ENCODE results near the gene TMEM238L.

Gene TMEM238L

DNA sequence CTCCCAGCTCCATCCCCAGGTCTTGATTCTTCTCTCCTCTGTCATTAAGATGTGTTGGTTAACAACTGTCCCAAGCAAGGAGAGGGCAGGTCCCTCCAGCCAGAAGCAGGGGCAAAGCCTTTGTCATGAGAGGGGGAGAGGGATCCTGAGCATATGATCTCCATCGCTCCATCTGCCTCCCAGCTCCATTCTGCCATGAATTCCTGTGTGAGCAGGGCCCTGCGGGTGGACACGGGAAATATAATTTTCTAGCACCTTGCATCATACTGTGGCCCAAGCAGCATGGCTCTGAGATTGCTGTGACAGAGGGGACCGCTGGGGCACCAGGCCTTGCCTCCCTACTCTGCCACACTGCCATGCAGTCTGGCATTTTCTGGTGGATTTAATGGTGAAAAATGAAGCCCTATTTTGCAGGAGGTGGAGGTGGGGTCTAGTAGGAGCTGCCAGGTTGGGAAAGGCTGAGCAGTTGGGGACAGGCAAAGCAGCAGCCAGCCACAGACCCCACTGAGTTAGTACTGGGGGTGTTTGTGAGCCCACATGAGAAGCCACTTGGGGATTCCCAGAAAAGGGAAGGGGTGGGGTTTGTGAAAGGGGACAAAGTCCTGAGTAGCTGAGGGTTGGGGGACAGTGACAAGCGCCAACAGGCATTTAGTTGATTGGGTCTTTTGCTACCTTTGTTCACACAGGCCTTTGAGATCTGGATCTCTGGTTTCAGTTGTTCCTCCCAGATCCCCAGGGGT lies 16.4 kb downstream of the TMEM238L start:
- Mint-ChIP-seq H3K9me3 (peaks cover 9% of the 10 kb centered on the region), H3K4me3 (no peak overlapping the region), H3K27me3 (ENCODE audit: low read depth, poor library complexity) (peaks cover 9% of the 10 kb centered on the region), H3K4me1 (peaks cover 37% of the 10 kb centered on the region), H3K36me3 (ENCODE audit: low read depth) (no peaks in the 10 kb centered on the region), H3K27ac (no peak overlapping the region)
- TF ChIP-seq, protein P1, sequence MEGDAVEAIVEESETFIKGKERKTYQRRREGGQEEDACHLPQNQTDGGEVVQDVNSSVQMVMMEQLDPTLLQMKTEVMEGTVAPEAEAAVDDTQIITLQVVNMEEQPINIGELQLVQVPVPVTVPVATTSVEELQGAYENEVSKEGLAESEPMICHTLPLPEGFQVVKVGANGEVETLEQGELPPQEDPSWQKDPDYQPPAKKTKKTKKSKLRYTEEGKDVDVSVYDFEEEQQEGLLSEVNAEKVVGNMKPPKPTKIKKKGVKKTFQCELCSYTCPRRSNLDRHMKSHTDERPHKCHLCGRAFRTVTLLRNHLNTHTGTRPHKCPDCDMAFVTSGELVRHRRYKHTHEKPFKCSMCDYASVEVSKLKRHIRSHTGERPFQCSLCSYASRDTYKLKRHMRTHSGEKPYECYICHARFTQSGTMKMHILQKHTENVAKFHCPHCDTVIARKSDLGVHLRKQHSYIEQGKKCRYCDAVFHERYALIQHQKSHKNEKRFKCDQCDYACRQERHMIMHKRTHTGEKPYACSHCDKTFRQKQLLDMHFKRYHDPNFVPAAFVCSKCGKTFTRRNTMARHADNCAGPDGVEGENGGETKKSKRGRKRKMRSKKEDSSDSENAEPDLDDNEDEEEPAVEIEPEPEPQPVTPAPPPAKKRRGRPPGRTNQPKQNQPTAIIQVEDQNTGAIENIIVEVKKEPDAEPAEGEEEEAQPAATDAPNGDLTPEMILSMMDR (IDR thresholded peaks at IDR 0.05), result no peak
- no peak for DNase-seq

DNA sequence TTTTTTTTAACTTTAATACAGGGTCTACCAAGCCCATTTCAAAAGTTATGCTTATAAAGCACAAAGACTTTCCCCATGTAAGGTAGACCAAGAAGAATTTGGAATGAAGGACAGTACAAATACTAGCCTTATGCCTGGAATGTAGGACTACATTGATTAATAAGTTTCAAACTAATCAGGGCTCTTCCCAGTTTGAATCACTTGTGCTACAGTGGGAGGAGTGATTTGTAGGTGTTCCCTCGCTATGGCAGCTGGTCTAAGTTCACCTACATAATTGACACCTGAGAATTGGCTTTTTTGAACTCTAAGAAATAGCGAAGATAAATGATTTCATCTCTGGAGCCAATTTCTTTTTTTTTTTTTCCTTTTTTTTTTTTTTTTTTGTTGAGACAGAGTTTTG lies 18.6 kb downstream of the TMEM238L start:
- DNase-seq, result no peak
- Mint-ChIP-seq H3K36me3 (ENCODE audit: low read depth) (no peaks in the 10 kb centered on the region), H3K4me1 (peaks cover 26% of the 10 kb centered on the region), H3K27me3 (ENCODE audit: low read depth, poor library complexity) (peaks cover 9% of the 10 kb centered on the region), H3K4me3 (no peak overlapping the region), H3K27ac (no peak overlapping the region), H3K9me3 (peaks cover 9% of the 10 kb centered on the region)
- TF ChIP-seq, protein P1 (IDR thresholded peaks at IDR 0.05), result no peak

DNA sequence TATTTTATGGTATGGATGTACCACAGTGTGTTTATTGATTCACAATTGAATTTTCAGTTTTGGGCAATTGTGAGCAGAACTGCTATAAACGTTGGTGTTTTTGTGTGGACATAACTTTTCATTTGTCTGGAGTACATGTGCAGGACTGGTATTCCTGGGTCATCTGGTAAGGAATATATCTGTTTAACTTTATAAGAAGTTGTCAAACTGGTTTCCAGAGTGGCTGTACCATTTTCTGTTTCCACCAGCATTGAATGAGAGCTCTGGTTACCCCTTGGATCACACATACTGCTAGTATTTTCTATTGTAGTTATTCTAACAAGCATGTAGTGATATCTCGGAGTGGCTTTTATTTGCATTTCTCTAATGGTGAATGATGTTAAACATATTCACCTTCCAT lies 24.3 kb downstream of the TMEM238L start:
- Mint-ChIP-seq H3K4me3 (no peak overlapping the region), H3K27ac (no peak overlapping the region), H3K27me3 (ENCODE audit: low read depth, poor library complexity) (peaks cover 3% of the 10 kb centered on the region), H3K9me3 (peaks cover 32% of the 10 kb centered on the region), H3K4me1 (peaks cover under 1% of the 10 kb centered on the region), H3K36me3 (ENCODE audit: low read depth) (peaks cover 8% of the 10 kb centered on the region)
- DNase-seq, result no peak
- TF ChIP-seq, protein P1 (IDR thresholded peaks at IDR 0.05), result no peak

DNA sequence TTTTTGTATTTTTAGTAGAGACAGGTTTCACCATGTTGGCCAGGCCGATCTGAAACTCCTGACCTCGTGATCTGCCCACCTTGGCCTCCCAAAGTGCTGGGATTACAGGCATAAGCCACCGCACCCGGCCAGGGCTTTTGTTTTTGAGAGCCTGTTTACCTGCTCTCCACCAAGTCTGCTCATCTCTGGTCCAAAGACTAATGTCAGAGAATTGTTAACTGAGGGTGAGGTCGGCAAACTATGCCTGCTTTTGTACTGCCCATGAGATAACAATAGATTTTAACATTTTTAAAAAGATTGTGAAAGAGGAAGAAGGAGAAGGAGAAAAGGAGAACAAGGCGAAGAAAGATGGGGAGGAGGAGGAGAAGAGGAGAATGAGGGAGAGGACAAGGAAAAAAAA lies 26.0 kb downstream of the TMEM238L start:
- H3K36me3 Mint-ChIP-seq (ENCODE audit: low read depth), result peaks cover 8% of the 10 kb centered on the region
- no peak for DNase-seq
- TF ChIP-seq, protein P1 (IDR thresholded peaks at IDR 0.05), result no peak
- H3K27ac Mint-ChIP-seq, result peak overlapping the region; percentile 5
- H3K27me3 Mint-ChIP-seq (ENCODE audit: low read depth, poor library complexity), result peaks cover 11% of the 10 kb centered on the region
- H3K9me3 Mint-ChIP-seq, result peaks cover 35% of the 10 kb centered on the region
- H3K4me3 Mint-ChIP-seq, result no peak overlapping the region
- peaks cover 18% of the 10 kb centered on the region for H3K4me1 Mint-ChIP-seq

DNA sequence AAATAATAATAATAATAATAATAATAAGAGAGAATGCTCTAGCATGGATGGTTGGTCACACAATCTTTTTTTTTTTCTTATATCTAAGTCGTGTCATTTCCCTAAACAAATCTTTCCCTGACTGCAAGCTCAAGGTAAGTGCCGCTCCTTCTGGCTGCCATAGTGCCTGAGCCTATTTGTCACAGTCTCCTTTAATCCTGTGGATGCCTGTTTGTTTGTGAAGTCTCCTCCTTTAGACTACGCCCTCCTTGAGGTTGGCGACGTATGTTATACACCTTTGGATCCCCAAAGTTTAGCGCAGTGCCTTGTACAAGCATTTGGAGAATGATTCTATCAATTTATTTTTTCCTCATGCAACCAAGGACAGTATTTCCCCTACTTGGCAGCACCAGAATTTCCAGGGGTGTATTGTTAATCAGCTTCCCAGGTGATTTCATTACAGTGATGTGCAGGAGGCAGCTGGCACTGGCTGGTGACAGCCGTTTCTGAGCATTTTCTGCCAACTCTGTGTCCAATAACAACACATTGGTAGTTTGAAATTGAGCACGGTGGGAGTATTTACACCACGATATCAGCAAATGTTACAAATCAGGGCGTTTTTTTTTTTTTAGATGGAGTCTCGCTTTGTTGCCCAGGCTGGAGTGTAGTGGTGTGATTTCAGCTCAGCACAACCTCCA lies 26.6 kb downstream of the TMEM238L start:
- Mint-ChIP-seq H3K27me3 (ENCODE audit: low read depth, poor library complexity) (peaks cover 11% of the 10 kb centered on the region), H3K9me3 (peaks cover 37% of the 10 kb centered on the region), H3K27ac (no peak overlapping the region)

More for the DNA sequence above, 26.6 kb downstream of the TMEM238L start:
- no peak for DNase-seq
- peaks cover 24% of the 10 kb centered on the region for H3K4me1 Mint-ChIP-seq
- no peak overlapping the region for H3K4me3 Mint-ChIP-seq
- peaks cover 8% of the 10 kb centered on the region for H3K36me3 Mint-ChIP-seq (ENCODE audit: low read depth)
- TF ChIP-seq, protein P1 (IDR thresholded peaks at IDR 0.05), result no peak

Measured in nephron progenitor cell (in vitro differentiated cells).